MCF 10A (cell line): Measurements from ENCODE around the gene TMEM169. TPM values are rescaled to one million over a fixed set of nuclear protein-coding genes. Genes with fewer than 3 reads are reported as not detected.

Experiments
- BruUV-seq: library from RNA; stranded (reverse); fragments of 400-500 nt; replicated peaks from 2 replicates; lab custom pipeline; 2021; lab: Mats Ljungman, UMichigan
- CTCF ChIA-PET: fragments of 300-600 bp; sonication (Branson Sonifier 250); formaldehyde crosslinking; extraction: SDS; loops from one replicate; lab custom pipeline; 2021; ENCODE audit warnings: antibody characterized with exemption, inconsistent platforms; lab: Yijun Ruan, JAX
- POLR2A ChIA-PET: fragments of 300-600, 350-650 bp; sonication (Branson Sonifier 250); formaldehyde crosslinking; extraction: SDS; loops from one replicate; lab custom pipeline; 2020; ENCODE audit warnings: antibody characterized with exemption, inconsistent platforms; lab: Yijun Ruan, JAX
- DNase-seq: peaks from one replicate; pipeline ENCODE4 v3.0.0-alpha.2; 2018; ENCODE audit not compliant: unreplicated experiment
- H3K27ac Mint-ChIP-seq: one replicate; pipeline ENCODE4 v1.8.0; 2022; ENCODE audit warnings: mild to moderate bottlenecking, low read depth, mixed read lengths; ENCODE audit not compliant: unreplicated experiment
- H3K27me3 Mint-ChIP-seq: one replicate; pipeline ENCODE4 v1.8.0; 2022; ENCODE audit warnings: mixed read lengths; ENCODE audit not compliant: insufficient read depth, unreplicated experiment
- H3K36me3 Mint-ChIP-seq: one replicate; pipeline ENCODE4 v1.8.0; 2022; ENCODE audit warnings: mild to moderate bottlenecking, moderate library complexity, mixed read lengths; ENCODE audit not compliant: insufficient read depth, unreplicated experiment
- H3K4me1 Mint-ChIP-seq: one replicate; pipeline ENCODE4 v1.8.0; 2022; ENCODE audit warnings: mixed read lengths; ENCODE audit not compliant: insufficient read depth, unreplicated experiment
- H3K4me3 Mint-ChIP-seq: one replicate; pipeline ENCODE4 v1.8.0; 2022; ENCODE audit warnings: mild to moderate bottlenecking, moderate library complexity, mixed read lengths; ENCODE audit not compliant: unreplicated experiment
- H3K9me3 Mint-ChIP-seq: one replicate; pipeline ENCODE4 v1.8.0; 2022; ENCODE audit warnings: mixed read lengths; ENCODE audit not compliant: unreplicated experiment
- intact Hi-C: fragments of 100-400 bp; cut with micrococcal nuclease; formaldehyde crosslinking; loops from 2 replicates; pipeline ENCODE4 v1.14.1; 2022
- total RNA-seq: library from RNA; stranded (reverse); gene quantifications from 2 replicates; pipeline ENCODE4 v1.2.3, GENCODE V29; 2022
- TF ChIP-seq, protein P1 (sequence below): fragments of 200-600 bp; IDR thresholded peaks from one replicate; pipeline ENCODE4 v1.8.0; 2022; ENCODE audit warnings: antibody characterized with exemption, mild to moderate bottlenecking; ENCODE audit not compliant: unreplicated experiment

TMEM169 gene
- total RNA-seq, 1 experiment from 2014 or later = 0.35 TPM

GRCh38 chr2:216069028-216069427, 12.7 kb upstream of the TMEM169 start:
- DNase-seq = no peak
- TF ChIP-seq, protein P1, sequence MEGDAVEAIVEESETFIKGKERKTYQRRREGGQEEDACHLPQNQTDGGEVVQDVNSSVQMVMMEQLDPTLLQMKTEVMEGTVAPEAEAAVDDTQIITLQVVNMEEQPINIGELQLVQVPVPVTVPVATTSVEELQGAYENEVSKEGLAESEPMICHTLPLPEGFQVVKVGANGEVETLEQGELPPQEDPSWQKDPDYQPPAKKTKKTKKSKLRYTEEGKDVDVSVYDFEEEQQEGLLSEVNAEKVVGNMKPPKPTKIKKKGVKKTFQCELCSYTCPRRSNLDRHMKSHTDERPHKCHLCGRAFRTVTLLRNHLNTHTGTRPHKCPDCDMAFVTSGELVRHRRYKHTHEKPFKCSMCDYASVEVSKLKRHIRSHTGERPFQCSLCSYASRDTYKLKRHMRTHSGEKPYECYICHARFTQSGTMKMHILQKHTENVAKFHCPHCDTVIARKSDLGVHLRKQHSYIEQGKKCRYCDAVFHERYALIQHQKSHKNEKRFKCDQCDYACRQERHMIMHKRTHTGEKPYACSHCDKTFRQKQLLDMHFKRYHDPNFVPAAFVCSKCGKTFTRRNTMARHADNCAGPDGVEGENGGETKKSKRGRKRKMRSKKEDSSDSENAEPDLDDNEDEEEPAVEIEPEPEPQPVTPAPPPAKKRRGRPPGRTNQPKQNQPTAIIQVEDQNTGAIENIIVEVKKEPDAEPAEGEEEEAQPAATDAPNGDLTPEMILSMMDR = no peak
- ChIA-PET CTCF (interaction anchor here (1.2 kb wide), 1 partner anchor 35 kb away, joined by 3 read pairs; no protein-coding TSS in a partner anchor), POLR2A (no interaction called here)
- Mint-ChIP-seq H3K27ac (no peak overlapping the region), H3K9me3 (no peaks in the 10 kb centered on the region), H3K4me1 (no peaks in the 10 kb centered on the region), H3K36me3 (peaks cover 12% of the 10 kb centered on the region), H3K4me3 (no peak overlapping the region), H3K27me3 (no peaks in the 10 kb centered on the region)
- intact Hi-C loops = no loop called here
- BruUV-seq = no TSS peak

GRCh38 chr2:216070195-216070594, 11.5 kb upstream of the TMEM169 start:
- intact Hi-C loops = no loop called here
- TF ChIP-seq, protein P1 = no peak
- CTCF ChIA-PET = interaction anchor here (0.6 to 0.7 kb wide), 2 partner anchors 33 to 36 kb away, joined by 3 read pairs; no protein-coding TSS in a partner anchor
- Mint-ChIP-seq H3K36me3 (peaks cover 10% of the 10 kb centered on the region), H3K9me3 (no peaks in the 10 kb centered on the region), H3K27me3 (no peaks in the 10 kb centered on the region), H3K4me3 (no peak overlapping the region), H3K4me1 (no peaks in the 10 kb centered on the region), H3K27ac (no peak overlapping the region)
- POLR2A ChIA-PET = no interaction called here
- no TSS peak for BruUV-seq
- no peak for DNase-seq

GRCh38 chr2:216071111-216071851, 10.4 kb upstream of the TMEM169 start:
- Mint-ChIP-seq H3K27me3 (no peaks in the 10 kb centered on the region), H3K4me1 (no peaks in the 10 kb centered on the region), H3K36me3 (peaks cover 4% of the 10 kb centered on the region), H3K4me3 (no peak overlapping the region), H3K9me3 (no peaks in the 10 kb centered on the region), H3K27ac (no peak overlapping the region)
- intact Hi-C loops = no loop called here
- POLR2A ChIA-PET = no interaction called here
- no peak for DNase-seq
- TF ChIP-seq, protein P1 = no peak
- CTCF ChIA-PET = interaction anchor here (1.1 kb wide), 1 partner anchor 23 kb away, joined by 4 read pairs; no protein-coding TSS in a partner anchor
- no TSS peak for BruUV-seq

DNA sequence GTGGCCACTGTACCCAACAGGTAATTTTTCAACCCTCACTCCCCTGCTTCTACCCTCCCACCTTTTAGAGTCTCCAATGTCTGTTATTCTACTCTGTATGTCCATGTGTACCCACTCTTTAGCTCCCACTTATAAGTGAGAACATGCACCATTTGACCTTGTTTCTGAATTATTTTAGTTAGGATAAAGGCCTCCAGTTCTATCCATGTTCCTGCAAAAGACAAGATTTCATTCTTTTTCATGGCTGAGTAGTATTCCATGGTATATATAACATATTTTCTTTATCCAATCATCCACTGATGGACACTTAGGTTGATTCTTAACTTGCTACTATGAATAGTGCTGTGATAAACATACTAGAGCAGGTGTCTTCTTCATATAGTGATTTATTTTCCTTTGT, 9.2 kb upstream of the TMEM169 start:
- TF ChIP-seq, protein P1 = no peak
- H3K4me3 Mint-ChIP-seq = no peak overlapping the region
- DNase-seq = no peak
- no peaks in the 10 kb centered on the region for H3K9me3 Mint-ChIP-seq
- CTCF ChIA-PET = interaction anchor here (1.1 kb wide), 1 partner anchor 24 kb away, joined by 4 read pairs; no protein-coding TSS in a partner anchor
- intact Hi-C loops = no loop called here
- H3K27me3 Mint-ChIP-seq = no peaks in the 10 kb centered on the region
- H3K4me1 Mint-ChIP-seq = no peaks in the 10 kb centered on the region
- POLR2A ChIA-PET = interaction anchor here (0.6 to 1.2 kb wide), 3 partner anchors 9 to 38 kb away, joined by 3 to 5 read pairs (median 3); partner anchors contain the start of genes PECR and TMEM169
- BruUV-seq = no TSS peak
- peaks cover 5% of the 10 kb centered on the region for H3K36me3 Mint-ChIP-seq
- no peak overlapping the region for H3K27ac Mint-ChIP-seq
